Choroid plexus epithelial cell (primary cell): ENCODE data around the gene IL10RA.
"Not testable (repeated sequence)": the region's sequence is repeated elsewhere in the genome, so short reads cannot be mapped to it uniquely, and the experiment has no call there.

Experiments
- DNase-seq: peaks from one replicate; pipeline ENCODE4 v3.0.0-alpha.2; 2010; ENCODE audit warnings: low read depth
- H3K4me3 ChIP-seq: 2 replicates; pipeline ENCODE4 v1.5.1; 2011; ENCODE audit warnings: low read depth, mild to moderate bottlenecking, control low read depth, low read length, moderate library complexity
- CTCF ChIP-seq: conservative IDR thresholded peaks from 2 replicates; pipeline ENCODE4 v1.5.1; 2011; ENCODE audit warnings: low read depth, mild to moderate bottlenecking, control low read depth, inconsistent platforms, low read length, moderate library complexity

IL10RA gene

GRCh38 chr11:117945047-117945810 is 41.0 kb upstream of the IL10RA start:
- no peak overlapping the region for H3K4me3 ChIP-seq
- TF ChIP-seq CTCF: peak; percentile 15
- no peak for DNase-seq

DNA sequence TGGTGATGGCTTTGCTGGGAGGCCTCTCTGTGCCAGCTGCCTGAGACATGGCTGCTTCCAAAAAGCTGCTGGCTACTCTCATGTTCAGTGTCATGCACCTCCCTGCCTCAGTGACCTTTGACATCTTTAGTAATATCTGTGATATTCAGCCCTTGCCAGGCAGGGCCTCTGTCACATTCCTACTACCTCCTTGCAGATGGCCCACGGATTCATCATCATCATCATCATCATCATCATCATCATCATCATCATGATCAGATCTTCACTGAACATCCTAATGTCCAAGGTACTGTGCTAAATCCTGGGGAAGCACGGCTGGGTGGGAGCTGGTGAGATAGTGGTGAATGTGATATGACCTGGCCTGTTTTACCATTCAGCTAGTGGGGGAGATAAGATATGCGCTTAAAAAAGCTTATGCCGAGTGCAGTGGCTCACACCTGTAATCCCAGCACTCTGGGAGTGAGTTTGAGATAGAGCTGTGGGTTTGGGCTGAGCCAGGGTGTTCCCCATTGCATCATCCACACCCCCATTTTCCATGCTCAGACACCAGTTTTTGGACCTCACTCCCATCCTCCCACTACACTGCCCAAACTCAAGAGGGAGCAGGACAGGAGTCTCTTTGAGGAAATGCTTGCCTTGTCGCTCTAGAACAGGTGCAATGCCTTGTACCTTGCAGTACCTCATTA is 39.9 kb upstream of the IL10RA start:
- DNase-seq: no peak
- no peak for TF ChIP-seq CTCF
- no peak overlapping the region for H3K4me3 ChIP-seq

GRCh38 chr11:117946842-117947526 is 39.2 kb upstream of the IL10RA start:
- no peak overlapping the region for H3K4me3 ChIP-seq
- DNase-seq: peak; percentile 91
- TF ChIP-seq CTCF: peak; percentile 97

GRCh38 chr11:117947751-117948150 is 38.4 kb upstream of the IL10RA start:
- not testable (repeated sequence) for H3K4me3 ChIP-seq, DNase-seq

DNA sequence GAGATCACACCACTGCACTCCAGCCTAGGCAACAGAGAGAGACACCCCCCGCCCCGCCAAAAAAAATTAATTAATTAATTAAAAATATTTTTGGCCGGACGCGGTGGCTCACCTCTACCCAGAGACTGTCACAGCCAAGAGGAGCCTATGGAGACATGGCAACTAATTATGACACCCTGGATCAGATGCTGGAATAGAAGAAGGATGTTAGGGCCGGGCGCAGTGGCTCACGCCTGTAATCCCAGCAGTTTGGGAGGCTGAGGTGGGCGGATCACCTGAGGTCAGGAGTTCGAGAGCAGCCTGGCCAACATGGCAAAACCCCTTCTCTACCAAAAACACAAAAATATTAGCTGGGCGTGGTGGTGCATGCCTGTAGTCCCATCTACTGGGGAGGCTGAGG is 37.7 kb upstream of the IL10RA start:
- DNase-seq, H3K4me3 ChIP-seq: not testable (repeated sequence)

- no peak for TF ChIP-seq CTCF
- H3K4me3 ChIP-seq: no peak overlapping the region
- no peak for DNase-seq
These were observed 37.1 kb upstream of the IL10RA start for GRCh38 chr11:117949062-117949461.

- peak; percentile 5 for DNase-seq
- peak; percentile 36 for TF ChIP-seq CTCF
- H3K4me3 ChIP-seq: no peak overlapping the region
These were observed 35.9 kb upstream of the IL10RA start for GRCh38 chr11:117950301-117950700.
